22Rv1 (cell line): ENCODE results near the gene HIVEP2.

Experiments used
- CTCF ChIP-seq: fragments of 450-650 bp; IDR thresholded peaks from 2 replicates; pipeline ENCODE4 v1.5.1; 2017; ENCODE audit warnings: mild to moderate bottlenecking
- ZFX ChIP-seq: fragments of 450-650 bp; IDR thresholded peaks from 2 replicates; pipeline ENCODE4 v1.6.1; 2017; ENCODE audit warnings: antibody characterized with exemption, borderline replicate concordance

GRCh38 chr6:142800240-142800639 is 144.7 kb downstream of the HIVEP2 start:
- TF ChIP-seq CTCF (no peak), ZFX (no peak)
